Skeletal muscle satellite cell (primary cell): Measurements from ENCODE around the gene COIL.

Experiments used
- H3K27me3 ChIP-seq: 2 replicates; pipeline ENCODE4 v1.7.0; 2013; ENCODE audit warnings: low read length; ENCODE audit not compliant: control insufficient read depth, insufficient read depth
- H3K36me3 ChIP-seq: 2 replicates; pipeline ENCODE4 v1.7.0; 2013; ENCODE audit warnings: mild to moderate bottlenecking, control low read depth, low read length; ENCODE audit not compliant: insufficient read depth
- H3K4me1 ChIP-seq: 2 replicates; pipeline ENCODE4 v1.7.0; 2013; ENCODE audit warnings: low read length; ENCODE audit not compliant: control insufficient read depth, insufficient read depth
- H3K4me2 ChIP-seq: 2 replicates; pipeline ENCODE4 v1.7.0; 2013; ENCODE audit warnings: mild to moderate bottlenecking, low read length
- H3K4me3 ChIP-seq: 2 replicates; pipeline ENCODE4 v1.7.0; 2013; ENCODE audit warnings: low read length
- H3K9ac ChIP-seq: 2 replicates; pipeline ENCODE4 v1.7.0; 2013; ENCODE audit warnings: mild to moderate bottlenecking, low read depth, low read length, moderate library complexity
- H3K9me3 ChIP-seq: replicated peaks from 2 replicates; pipeline ENCODE4 v1.7.0; 2013; ENCODE audit warnings: mild to moderate bottlenecking, control low read depth, low read length

Gene COIL

GRCh38 chr17:56933868-56934267 lies 27.0 kb downstream of the COIL start:
- H3K9me3 ChIP-seq: no peaks in the 10 kb centered on the region
- peaks cover 34% of the 10 kb centered on the region for H3K36me3 ChIP-seq
- H3K4me1 ChIP-seq: peaks cover 5% of the 10 kb centered on the region
- no peak overlapping the region for H3K9ac ChIP-seq
- no peak overlapping the region for H3K4me3 ChIP-seq
- no peaks in the 10 kb centered on the region for H3K27me3 ChIP-seq
- no peak overlapping the region for H3K4me2 ChIP-seq

GRCh38 chr17:56933151-56933745 lies 27.6 kb downstream of the COIL start:
- peaks cover 5% of the 10 kb centered on the region for H3K4me1 ChIP-seq
- no peak overlapping the region for H3K4me2 ChIP-seq
- no peaks in the 10 kb centered on the region for H3K9me3 ChIP-seq
- no peak overlapping the region for H3K9ac ChIP-seq
- no peaks in the 10 kb centered on the region for H3K27me3 ChIP-seq
- peaks cover 33% of the 10 kb centered on the region for H3K36me3 ChIP-seq
- H3K4me3 ChIP-seq: no peak overlapping the region

- Histone ChIP-seq H3K9me3 (no peaks in the 10 kb centered on the region), H3K9ac (no peak overlapping the region), H3K4me1 (no peaks in the 10 kb centered on the region), H3K4me2 (no peak overlapping the region), H3K36me3 (peaks cover 14% of the 10 kb centered on the region), H3K4me3 (no peak overlapping the region), H3K27me3 (no peaks in the 10 kb centered on the region)
Observed at GRCh38 chr17:56930739-56931337, 30.0 kb downstream of the COIL start.

- Histone ChIP-seq H3K9me3 (no peaks in the 10 kb centered on the region), H3K4me3 (no peak overlapping the region), H3K4me1 (no peaks in the 10 kb centered on the region), H3K36me3 (peaks cover 10% of the 10 kb centered on the region), H3K27me3 (no peaks in the 10 kb centered on the region), H3K4me2 (no peak overlapping the region), H3K9ac (no peak overlapping the region)
Observed at GRCh38 chr17:56929362-56929969, 31.4 kb downstream of the COIL start.

GRCh38 chr17:56928586-56928985 lies 32.3 kb downstream of the COIL start:
- no peak overlapping the region for H3K9ac ChIP-seq
- no peak overlapping the region for H3K4me3 ChIP-seq
- no peaks in the 10 kb centered on the region for H3K4me1 ChIP-seq
- peaks cover 2% of the 10 kb centered on the region for H3K36me3 ChIP-seq
- no peak overlapping the region for H3K4me2 ChIP-seq
- no peaks in the 10 kb centered on the region for H3K27me3 ChIP-seq
- H3K9me3 ChIP-seq: no peaks in the 10 kb centered on the region

- H3K9me3 ChIP-seq: no peaks in the 10 kb centered on the region
Observed at GRCh38 chr17:56926704-56927103, 34.1 kb downstream of the COIL start.

GRCh38 chr17:56926270-56926669 lies 34.6 kb downstream of the COIL start:
- Histone ChIP-seq H3K27me3 (no peaks in the 10 kb centered on the region), H3K9ac (no peak overlapping the region), H3K4me3 (no peak overlapping the region), H3K9me3 (no peaks in the 10 kb centered on the region), H3K36me3 (no peaks in the 10 kb centered on the region), H3K4me2 (no peak overlapping the region), H3K4me1 (no peaks in the 10 kb centered on the region)

More at GRCh38 chr17:56926704-56927103, 34.1 kb downstream of the COIL start:
- no peaks in the 10 kb centered on the region for H3K36me3 ChIP-seq
- H3K9ac ChIP-seq: no peak overlapping the region
- H3K4me1 ChIP-seq: no peaks in the 10 kb centered on the region
- no peaks in the 10 kb centered on the region for H3K27me3 ChIP-seq
- no peak overlapping the region for H3K4me2 ChIP-seq
- no peak overlapping the region for H3K4me3 ChIP-seq

GRCh38 chr17:56925088-56925487 lies 35.8 kb downstream of the COIL start:
- H3K36me3 ChIP-seq: no peaks in the 10 kb centered on the region
- H3K4me2 ChIP-seq: no peak overlapping the region
- no peaks in the 10 kb centered on the region for H3K4me1 ChIP-seq
- H3K27me3 ChIP-seq: no peaks in the 10 kb centered on the region
- no peak overlapping the region for H3K9ac ChIP-seq
- H3K9me3 ChIP-seq: no peaks in the 10 kb centered on the region
- H3K4me3 ChIP-seq: no peak overlapping the region

- Histone ChIP-seq H3K9ac (no peak overlapping the region), H3K4me3 (no peak overlapping the region), H3K4me2 (no peak overlapping the region), H3K4me1 (peaks cover 14% of the 10 kb centered on the region), H3K27me3 (no peaks in the 10 kb centered on the region), H3K9me3 (peaks cover 5% of the 10 kb centered on the region), H3K36me3 (no peaks in the 10 kb centered on the region)
Observed at GRCh38 chr17:56919717-56920116, 41.1 kb downstream of the COIL start.

GRCh38 chr17:56918916-56919315 lies 41.9 kb downstream of the COIL start:
- no peaks in the 10 kb centered on the region for H3K27me3 ChIP-seq
- H3K4me2 ChIP-seq: no peak overlapping the region
- peaks cover 5% of the 10 kb centered on the region for H3K9me3 ChIP-seq
- H3K36me3 ChIP-seq: no peaks in the 10 kb centered on the region
- H3K4me3 ChIP-seq: no peak overlapping the region
- no peak overlapping the region for H3K9ac ChIP-seq
- peaks cover 14% of the 10 kb centered on the region for H3K4me1 ChIP-seq

- H3K4me1 ChIP-seq: peaks cover 14% of the 10 kb centered on the region
- no peaks in the 10 kb centered on the region for H3K36me3 ChIP-seq
- no peak overlapping the region for H3K4me2 ChIP-seq
- no peak overlapping the region for H3K9ac ChIP-seq
- H3K27me3 ChIP-seq: no peaks in the 10 kb centered on the region
- H3K4me3 ChIP-seq: no peak overlapping the region
- peaks cover 5% of the 10 kb centered on the region for H3K9me3 ChIP-seq
Observed at GRCh38 chr17:56917559-56918296, 43.1 kb downstream of the COIL start.
